Heart left ventricle (tissue), 16 donors: ENCODE data around the gene GPC3. TPM values are rescaled to one million over a fixed set of nuclear protein-coding genes. Genes with fewer than 3 reads are reported as not detected.

Experiments used
- ATAC-seq, 4 donors: fragments of 200-7000 bp; cut with Tn5 transposase; one replicate each; pipeline ENCODE4 v1.9.1; 2020 to 2022; ENCODE audit warnings: moderate library complexity in 4 of 4, mild to moderate bottlenecking in 3 of 4, moderate number of reproducible peaks in 1 of 4
- DNase-seq, 5 donors: peaks; one replicate each; pipeline ENCODE4 v3.0.0-alpha.2; 2020
- H3K27ac ChIP-seq, 12 donors: fragments of 200-600 bp; sonication (generic) in 4 of 12; one replicate each; pipeline versions ENCODE4 v1.5.0 to v1.8.0; 2016 to 2022; ENCODE audit warnings: mild to moderate bottlenecking in 2 of 12
- H3K27me3 ChIP-seq, 9 donors: fragments of 200-600 bp; sonication (generic) in 2 of 9; one replicate each; pipeline versions ENCODE4 v1.5.1 to v1.8.0; 2016 to 2022; ENCODE audit warnings: mild to moderate bottlenecking in 3 of 9
- H3K36me3 ChIP-seq, 9 donors: fragments of 200-600 bp; sonication (generic) in 2 of 9; one replicate each; pipeline versions ENCODE4 v1.5.0 to v1.8.0; 2018 to 2022; ENCODE audit warnings: mild to moderate bottlenecking in 2 of 9
- H3K4me1 ChIP-seq, 12 donors: fragments of 200-600 bp; sonication (generic) in 4 of 12; one replicate each; pipeline versions ENCODE4 v1.5.0 to v1.8.0; 2016 to 2022; ENCODE audit warnings: mild to moderate bottlenecking in 3 of 12
- H3K4me3 ChIP-seq, 12 donors: fragments of 200-600 bp; sonication (generic) in 4 of 12; one replicate each; pipeline versions ENCODE4 v1.5.0 to v1.8.0; 2017 to 2022; ENCODE audit warnings: mild to moderate bottlenecking in 9 of 12, moderate library complexity in 4 of 12
- H3K9me3 ChIP-seq, 12 donors: fragments of 200-600 bp; sonication (generic) in 4 of 12; one replicate each; pipeline versions ENCODE4 v1.5.0 to v1.8.0; 2016 to 2022; ENCODE audit warnings: mild to moderate bottlenecking in 1 of 12
- POLR2A ChIP-seq, 2 donors: fragments of 450-650 bp; IDR thresholded peaks; one replicate each; pipeline ENCODE4 v1.6.1; 2017; ENCODE audit warnings: antibody characterized with exemption in 2 of 2, mild to moderate bottlenecking in 2 of 2, moderate library complexity in 2 of 2
- WGBS, 4 donors: extraction: QIAGEN DNeasy Blood & Tissue Kit in 2 of 4; methylation state at CpG; one replicate each; pipeline versions ENCODE4 v1.1.5 to v1.1.7; 2013 to 2018; 5-methylcytosine and 5-hydroxymethylcytosine counted together
- intact Hi-C, 10 donors: fragments of 100-400 bp; cut with DNase I; formaldehyde crosslinking; loops; one replicate each; pipeline versions ENCODE4 v1.11.1 to v1.14.2; 2022
- polyA plus RNA-seq, 2 donors: library from polyadenylated mRNA; stranded (reverse); fragments of 200-250 nt; gene quantifications; one replicate each; pipeline ENCODE4 v1.2.3, GENCODE V29; 2013
- total RNA-seq, 9 donors: library from RNA; depleted of rRNA in 2 of 9; stranded (reverse); fragments of >200 nt in 2 of 9; fragmentation: NEBNext Ultra II Directional in 3 of 9; extraction: Animal tissue kit (Norgen Biotek cat#: 25700) in 3 of 9; gene quantifications; one replicate each; pipeline versions ENCODE4 v1.1.0 to v1.2.4, GENCODE V29; 2016 to 2023
- TF ChIP-seq, protein P1 (sequence below), 12 donors: fragments of 200-600 bp; sonication (generic) in 4 of 12; IDR thresholded peaks; one replicate each; pipeline versions ENCODE4 v1.5.0 to v1.8.0; 2018 to 2022; ENCODE audit warnings: antibody characterized with exemption in 12 of 12, mild to moderate bottlenecking in 5 of 12
- donor health status: ischemic (EF 13 %, LVEDD 7.1; RV severe dilation, severe dysfunction).
- donor health status: healthy with polysubstance abuse.
- donor health status: DM: no; HTN: yes; CAD: no.
- donor health status: DM: no; HTN: no; CAD: no.
- donor health status: ischemic (EF 25% LVEDD 6.9; RV normal size, moderate dysfunction).
- donor health status: ischemic (EF 25% LVEDD 5.7; RV mildly dilated, moderate dysfunction).
- donor health status: healthy.
- donor health status: DM: yes; HTN: yes; CAD: no.
- donor health status: ischemic (EF 35%, LVEDD 5.7; RV mildly dilated, moderate dysfunction).
- donor health status: nonischemic (EF 11% LVEDD 7.7; RV severe dilation, severe dysfunction).
- donor health status: DM: yes; HTN: yes; CAD: no.
- donor health status: PGD.
- donor health status: ischemic (EF 29% LVEDD 5.4; RV normal size, mild dysfunction).
- donor health status: nonischemic (EF 23%, LVEDD 6.1; RV moderate dilation, normal function).

The GPC3 gene
- total and polyA plus RNA-seq, 11 donors, result 0.19 to 16.9 (median 2.8) TPM

DNA sequence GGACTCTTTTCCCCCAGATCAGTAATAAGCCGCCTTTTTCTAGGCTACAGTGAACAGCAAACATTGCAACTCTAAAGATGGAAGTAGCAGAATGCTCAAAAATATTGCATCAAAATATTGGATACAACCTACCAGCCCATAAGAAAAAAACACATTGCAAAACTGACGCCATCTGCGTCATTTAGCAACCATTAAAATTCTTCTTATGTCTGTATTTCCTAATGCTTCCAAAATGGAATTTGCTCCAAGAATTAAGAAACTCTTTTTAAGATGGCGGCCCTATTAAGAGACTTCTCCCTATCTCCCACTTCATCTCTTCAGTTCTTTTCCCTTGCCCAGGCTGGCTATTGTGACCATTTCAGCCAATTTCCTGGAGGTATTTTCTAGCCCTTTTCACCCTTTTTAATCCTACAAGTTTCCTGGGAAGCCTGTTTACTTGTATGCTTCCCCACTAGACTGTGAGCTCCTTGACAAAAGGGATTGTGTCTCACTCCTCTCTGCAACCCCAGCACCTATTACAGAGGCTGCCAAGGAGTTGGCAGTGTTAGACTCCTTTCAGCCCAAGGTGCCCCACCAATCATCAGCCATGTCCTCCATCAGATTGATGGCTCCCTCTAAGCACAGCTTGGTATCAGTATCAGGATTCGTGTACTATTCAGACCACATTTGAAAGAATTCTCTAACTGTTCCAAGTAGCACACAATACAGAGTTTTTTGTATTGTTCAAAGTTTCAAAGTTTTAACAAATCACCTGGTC lies 4.4 kb downstream of the GPC3 start:
- DNase-seq (no peak), ATAC-seq (no peak)
- peaks cover 0 to 5% (median 0%) of the 10 kb centered on the region in 12 donors for H3K4me1 ChIP-seq
- H3K9me3 ChIP-seq, result no peaks in the 10 kb centered on the region
- TF ChIP-seq, protein P1, sequence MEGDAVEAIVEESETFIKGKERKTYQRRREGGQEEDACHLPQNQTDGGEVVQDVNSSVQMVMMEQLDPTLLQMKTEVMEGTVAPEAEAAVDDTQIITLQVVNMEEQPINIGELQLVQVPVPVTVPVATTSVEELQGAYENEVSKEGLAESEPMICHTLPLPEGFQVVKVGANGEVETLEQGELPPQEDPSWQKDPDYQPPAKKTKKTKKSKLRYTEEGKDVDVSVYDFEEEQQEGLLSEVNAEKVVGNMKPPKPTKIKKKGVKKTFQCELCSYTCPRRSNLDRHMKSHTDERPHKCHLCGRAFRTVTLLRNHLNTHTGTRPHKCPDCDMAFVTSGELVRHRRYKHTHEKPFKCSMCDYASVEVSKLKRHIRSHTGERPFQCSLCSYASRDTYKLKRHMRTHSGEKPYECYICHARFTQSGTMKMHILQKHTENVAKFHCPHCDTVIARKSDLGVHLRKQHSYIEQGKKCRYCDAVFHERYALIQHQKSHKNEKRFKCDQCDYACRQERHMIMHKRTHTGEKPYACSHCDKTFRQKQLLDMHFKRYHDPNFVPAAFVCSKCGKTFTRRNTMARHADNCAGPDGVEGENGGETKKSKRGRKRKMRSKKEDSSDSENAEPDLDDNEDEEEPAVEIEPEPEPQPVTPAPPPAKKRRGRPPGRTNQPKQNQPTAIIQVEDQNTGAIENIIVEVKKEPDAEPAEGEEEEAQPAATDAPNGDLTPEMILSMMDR (IDR thresholded peaks at IDR 0.05), result no peak
- TF ChIP-seq POLR2A (IDR thresholded peaks at IDR 0.05), result no peak
- no peak overlapping the region for H3K27ac ChIP-seq
- 70 to 88% (median 78%) methylated on average over 5 of the region's 5 CpGs for WGBS, 4 donors
- H3K36me3 ChIP-seq, result no peaks in the 10 kb centered on the region
- H3K4me3 ChIP-seq, result no peak overlapping the region
- intact Hi-C loops, result no loop called here
- peaks cover 0 to 33% (median 1%) of the 10 kb centered on the region in 9 donors for H3K27me3 ChIP-seq

DNA sequence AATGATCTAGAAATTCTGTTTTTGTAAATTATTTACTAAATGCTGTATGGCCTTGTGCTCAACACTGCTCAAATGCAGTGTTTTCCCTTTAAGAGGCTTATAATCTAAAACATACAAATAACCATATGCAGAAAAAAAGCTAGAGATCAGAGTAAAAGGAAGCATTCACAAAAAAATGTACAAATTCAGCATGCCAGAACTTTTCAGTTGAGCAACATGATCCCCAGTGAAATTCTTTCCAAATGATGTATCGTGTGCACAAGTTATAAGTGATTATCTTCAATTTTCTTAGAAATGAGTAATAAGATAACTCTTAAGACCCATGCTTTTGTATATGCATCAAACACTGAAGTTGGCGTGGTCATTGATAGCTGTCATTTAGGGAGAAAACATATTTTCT lies 5.0 kb downstream of the GPC3 start:
- Histone ChIP-seq H3K9me3 (no peaks in the 10 kb centered on the region), H3K4me1 (peaks cover 0 to 5% (median 0%) of the 10 kb centered on the region in 12 donors), H3K27ac (no peak overlapping the region), H3K36me3 (no peaks in the 10 kb centered on the region), H3K4me3 (no peak overlapping the region), H3K27me3 (peaks cover 0 to 29% (median 0%) of the 10 kb centered on the region in 9 donors)
- intact Hi-C loops, result no loop called here
- no peak for DNase-seq
- no peak for ATAC-seq
- no peak for TF ChIP-seq POLR2A (IDR thresholded peaks at IDR 0.05)
- TF ChIP-seq, protein P1 (IDR thresholded peaks at IDR 0.05), result no peak
- 64 to 83% (median 75%) methylated on average over 2 of the region's 2 CpGs for WGBS, 4 donors

DNA sequence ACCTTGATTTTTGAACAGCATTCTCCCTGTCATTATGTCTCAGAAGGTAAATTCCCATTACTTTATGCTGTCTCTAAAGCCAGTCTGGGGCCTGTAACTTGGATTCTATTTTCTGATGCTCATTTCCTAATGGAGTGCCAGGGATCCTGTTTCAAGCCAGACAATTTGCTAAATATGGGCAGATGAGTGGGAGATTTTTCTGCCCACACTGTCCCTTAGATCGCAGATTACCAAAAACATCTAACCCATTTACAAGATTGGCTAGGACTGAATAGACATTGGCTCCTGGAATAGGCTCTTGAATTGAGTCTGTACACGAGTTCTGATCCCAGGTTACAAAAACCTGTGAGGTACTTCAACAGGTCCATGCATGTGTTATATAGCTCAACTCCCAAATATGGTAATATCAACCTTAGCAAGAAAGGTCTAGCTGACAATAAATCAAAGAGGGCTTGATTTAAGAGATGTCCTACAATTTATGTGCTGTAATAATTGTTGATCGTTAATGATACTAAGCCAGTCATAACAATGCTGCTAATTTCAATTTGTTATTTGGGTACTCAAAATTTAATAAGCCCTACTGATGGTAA lies 5.7 kb downstream of the GPC3 start:
- Histone ChIP-seq H3K36me3 (no peaks in the 10 kb centered on the region), H3K4me3 (no peak overlapping the region), H3K4me1 (no peaks in the 10 kb centered on the region), H3K9me3 (no peaks in the 10 kb centered on the region), H3K27me3 (peaks cover 0 to 23% (median 0%) of the 10 kb centered on the region in 9 donors), H3K27ac (no peak overlapping the region)
- intact Hi-C loops, result no loop called here
- TF ChIP-seq, protein P1 (IDR thresholded peaks at IDR 0.05), result no peak
- no peak for TF ChIP-seq POLR2A (IDR thresholded peaks at IDR 0.05)
- ATAC-seq (no peak), DNase-seq (no peak)
- 64 to 85% (median 75%) methylated on average over 3 of the region's 3 CpGs for WGBS, 4 donors

DNA sequence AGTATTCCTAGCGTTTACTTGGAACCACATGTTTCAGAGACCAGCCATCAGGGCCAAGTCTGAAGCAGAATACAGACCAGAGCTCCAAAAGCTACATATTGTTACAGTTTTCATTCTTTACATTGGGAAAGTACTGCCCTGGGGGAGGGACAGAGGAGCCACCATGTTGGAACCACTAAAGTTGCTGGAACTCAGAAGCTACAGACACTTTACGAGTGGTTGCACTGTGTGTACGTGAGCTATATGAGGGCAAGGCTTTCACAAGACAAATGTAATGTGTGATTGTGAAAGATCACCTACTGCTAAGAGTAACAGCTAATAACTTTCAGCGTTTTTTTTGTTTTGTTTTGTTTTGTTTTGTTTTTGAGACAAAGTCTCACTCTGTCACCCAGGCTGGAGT lies 11.7 kb downstream of the GPC3 start:
- TF ChIP-seq, protein P1 (IDR thresholded peaks at IDR 0.05), result no peak
- no peak for TF ChIP-seq POLR2A (IDR thresholded peaks at IDR 0.05)
- Histone ChIP-seq H3K27ac (no peak overlapping the region), H3K27me3 (peaks cover 0 to 26% (median 0%) of the 10 kb centered on the region in 9 donors), H3K9me3 (no peaks in the 10 kb centered on the region), H3K4me3 (no peak overlapping the region), H3K36me3 (no peaks in the 10 kb centered on the region), H3K4me1 (no peaks in the 10 kb centered on the region)
- intact Hi-C loops, result no loop called here
- 73 to 95% (median 86%) methylated on average over 4 of the region's 4 CpGs for WGBS, 4 donors
- DNase-seq (no peak), ATAC-seq (no peak)
